Right forelimb (tissue), 1 donor: ENCODE results near the gene HELQ.

Source experiments
- DNase-seq: peaks from one replicate; pipeline ENCODE4 v3.0.0-alpha.2; 2018

HELQ gene

GRCh38 chr4:83369831-83370639, 85.6 kb downstream of the HELQ start:
- DNase-seq = no peak

DNA sequence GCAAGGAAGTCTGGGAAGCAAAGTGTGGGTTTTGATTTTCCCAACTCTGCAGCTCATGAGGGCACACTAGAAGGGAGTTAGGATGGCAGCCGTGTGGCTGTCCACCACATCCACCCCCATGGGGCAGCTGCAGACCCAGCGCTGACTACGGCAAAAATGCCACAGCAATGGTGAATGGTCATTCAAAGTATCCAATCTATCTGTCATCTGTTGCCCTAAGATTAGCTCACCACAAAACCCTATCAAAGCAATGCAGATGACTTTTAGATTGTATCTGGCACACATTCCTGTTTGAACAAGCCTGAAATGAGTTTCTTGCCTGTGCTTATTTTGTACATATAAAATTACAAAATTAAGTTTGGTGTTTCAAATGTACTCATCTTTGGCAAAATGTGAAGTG, 91.3 kb downstream of the HELQ start:
- DNase-seq = no peak

- no peak for DNase-seq
Measured at GRCh38 chr4:83362492-83363329, 92.9 kb downstream of the HELQ start.

GRCh38 chr4:83361416-83362103, 94.1 kb downstream of the HELQ start:
- no peak for DNase-seq

DNA sequence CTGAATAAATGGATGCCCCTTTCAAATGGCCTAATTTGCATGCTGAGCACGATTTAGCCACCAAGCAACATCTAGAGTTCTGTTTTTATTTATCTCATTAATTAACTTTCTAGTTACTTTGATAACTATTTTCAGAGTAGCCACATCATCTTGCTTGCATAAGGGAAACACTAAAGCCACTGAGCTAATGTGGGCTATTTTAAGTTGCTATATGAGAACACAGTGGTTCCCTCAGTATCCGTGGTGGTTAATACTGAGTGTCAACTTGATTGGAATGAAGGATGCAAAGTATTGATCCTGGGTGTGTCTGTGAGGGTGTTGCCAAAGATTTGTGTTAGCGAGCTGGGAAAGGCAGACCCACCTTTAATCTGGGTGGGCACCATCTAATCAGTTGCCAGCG, 95.6 kb downstream of the HELQ start:
- DNase-seq = no peak

DNA sequence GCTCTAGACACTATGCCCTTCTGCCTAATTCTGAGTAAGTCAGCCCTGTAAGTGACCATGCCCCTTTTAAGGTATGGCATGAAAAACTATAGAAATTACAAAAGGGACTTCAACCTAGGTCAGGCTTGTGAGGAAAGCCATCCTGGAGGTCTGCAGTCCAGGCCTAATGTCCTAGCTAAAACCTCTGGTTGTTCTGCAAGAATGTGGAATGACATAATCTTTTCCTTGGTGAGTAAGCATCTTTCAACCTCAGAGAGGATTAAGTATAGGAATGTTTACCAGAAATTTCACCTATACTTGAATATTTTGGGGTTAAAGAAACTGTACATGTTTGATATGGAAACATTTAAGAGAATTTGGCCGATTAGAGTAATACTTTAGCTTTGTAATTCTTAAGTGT, 97.2 kb downstream of the HELQ start:
- no peak for DNase-seq
